Retinal pigment epithelial cell (primary cell): ENCODE results near the gene SLC15A4.

Source experiments
- DNase-seq: peaks from one replicate; pipeline ENCODE4 v3.0.0-alpha.2; 2010; ENCODE audit warnings: low read depth
- H3K4me3 ChIP-seq: 2 replicates; pipeline ENCODE4 v1.5.1; 2011; ENCODE audit warnings: mild to moderate bottlenecking, low read length, control low read depth, moderate library complexity
- CTCF ChIP-seq: conservative IDR thresholded peaks from 2 replicates; pipeline ENCODE4 v1.5.1; 2011; ENCODE audit warnings: low read depth, low read length, control low read depth, inconsistent platforms

SLC15A4 gene

GRCh38 chr12:128792398-128792797, 31.4 kb downstream of the SLC15A4 start:
- no peak for TF ChIP-seq CTCF
- no peak for DNase-seq
- no peak overlapping the region for H3K4me3 ChIP-seq

- no peak for TF ChIP-seq CTCF
- H3K4me3 ChIP-seq, result no peak overlapping the region
- no peak for DNase-seq
These were observed 32.1 kb downstream of the SLC15A4 start for GRCh38 chr12:128791395-128792322.

GRCh38 chr12:128790653-128791373, 32.9 kb downstream of the SLC15A4 start:
- no peak for TF ChIP-seq CTCF
- DNase-seq, result no peak
- no peak overlapping the region for H3K4me3 ChIP-seq

GRCh38 chr12:128790221-128790620, 33.5 kb downstream of the SLC15A4 start:
- no peak for DNase-seq
- H3K4me3 ChIP-seq, result no peak overlapping the region
- TF ChIP-seq CTCF, result no peak

GRCh38 chr12:128789356-128789929, 34.3 kb downstream of the SLC15A4 start:
- DNase-seq, result no peak
- no peak for TF ChIP-seq CTCF
- no peak overlapping the region for H3K4me3 ChIP-seq

GRCh38 chr12:128787827-128788226, 35.9 kb downstream of the SLC15A4 start:
- no peak for TF ChIP-seq CTCF
- DNase-seq, result no peak
- H3K4me3 ChIP-seq, result no peak overlapping the region
